PFSK-1 (cell line): ENCODE measurements around the gene FYN.

Experiments
- FOXP2 ChIP-seq: optimal IDR thresholded peaks from 2 replicates; pipeline ENCODE3; 2011; ENCODE audit warnings: borderline replicate concordance, control low read depth, inconsistent platforms; ENCODE audit not compliant: insufficient read depth; ENCODE audit errors: extremely low read length, extremely low read depth
- POLR2AphosphoS5 ChIP-seq: IDR thresholded peaks from 2 replicates; pipeline ENCODE4 v1.6.1; 2012; ENCODE audit warnings: low read depth, mild to moderate bottlenecking, control low read depth, low read length, moderate library complexity
- REST ChIP-seq, 2 experiments: IDR thresholded peaks; 2 replicates each; pipeline versions ENCODE4 v1.6.1 to v1.8.0; 2011 to 2012; ENCODE audit warnings: low read depth in 2 of 2, low read length in 2 of 2, control low read depth in 1 of 2, inconsistent platforms in 1 of 2, mild to moderate bottlenecking in 1 of 2, moderate library complexity in 1 of 2; ENCODE audit not compliant: insufficient read depth in 1 of 2
- SIN3A ChIP-seq: IDR thresholded peaks from 2 replicates; pipeline ENCODE4 v1.6.1; 2012; ENCODE audit warnings: mild to moderate bottlenecking, low read length, moderate library complexity, borderline replicate concordance; ENCODE audit not compliant: insufficient read depth
- TAF1 ChIP-seq: IDR thresholded peaks from 2 replicates; pipeline ENCODE4 v1.6.1; 2012; ENCODE audit warnings: low read length, control low read depth, borderline replicate concordance; ENCODE audit not compliant: insufficient read depth

The FYN gene

GRCh38 chr6:111746983-111747382, 126.3 kb downstream of the FYN start:
- TF ChIP-seq POLR2AphosphoS5, result no peak
- TF ChIP-seq FOXP2, result no peak
- TF ChIP-seq SIN3A, result no peak
- TF ChIP-seq REST (IDR thresholded peaks at IDR 0.05; ENCODE audit: insufficient read depth in 1 of 2, low read depth in 2 of 2, low read length in 2 of 2), result no peak
- TF ChIP-seq TAF1, result no peak

- TF ChIP-seq TAF1 (no peak), POLR2AphosphoS5 (no peak), REST (IDR thresholded peaks at IDR 0.05; ENCODE audit: insufficient read depth in 1 of 2, low read depth in 2 of 2, low read length in 2 of 2) (no peak), FOXP2 (no peak), SIN3A (no peak)
These were observed 127.6 kb downstream of the FYN start for GRCh38 chr6:111745636-111746035.

- TF ChIP-seq SIN3A (no peak), TAF1 (no peak), POLR2AphosphoS5 (no peak), FOXP2 (no peak), REST (IDR thresholded peaks at IDR 0.05; ENCODE audit: insufficient read depth in 1 of 2, low read depth in 2 of 2, low read length in 2 of 2) (no peak)
These were observed 128.1 kb downstream of the FYN start for GRCh38 chr6:111745186-111745585.

GRCh38 chr6:111743862-111744692, 129.2 kb downstream of the FYN start:
- TF ChIP-seq POLR2AphosphoS5 (no peak), FOXP2 (no peak)

- TF ChIP-seq FOXP2 (no peak), TAF1 (no peak), REST (IDR thresholded peaks at IDR 0.05; ENCODE audit: insufficient read depth in 1 of 2, low read depth in 2 of 2, low read length in 2 of 2) (no peak), POLR2AphosphoS5 (no peak), SIN3A (no peak)
These were observed 129.9 kb downstream of the FYN start for GRCh38 chr6:111743360-111743759.
